Effector memory CD8-positive, alpha-beta T cell (primary cell): Measurements from ENCODE around the gene FOXD2.
"Not testable (repeated sequence)": the region's sequence is repeated elsewhere in the genome, so short reads cannot be mapped to it uniquely, and the experiment has no call there.

ENCODE experiments used
- ATAC-seq: fragments of 150-1000 bp; cut with Tn5 transposase; replicated peaks from 2 replicates; pipeline ENCODE4 v1.10.0; 2021; ENCODE audit warnings: mild to moderate bottlenecking, moderate library complexity
- DNase-seq, 3 experiments: peaks; one replicate each; pipeline ENCODE4 v3.0.0; 2021
- H3K27ac Mint-ChIP-seq, 2 donors: one replicate each; pipeline ENCODE4 v1.8.0; 2022; ENCODE audit warnings: mild to moderate bottlenecking in 2 of 2, mixed read lengths in 2 of 2, moderate library complexity in 2 of 2
- H3K27me3 Mint-ChIP-seq, 2 donors: one replicate each; pipeline ENCODE4 v1.8.0; 2022; ENCODE audit warnings: mixed read lengths in 2 of 2
- H3K36me3 Mint-ChIP-seq: one replicate; pipeline ENCODE4 v1.8.0; 2022; ENCODE audit warnings: mild to moderate bottlenecking, moderate library complexity, mixed read lengths; ENCODE audit not compliant: insufficient read depth
- H3K4me1 Mint-ChIP-seq, 2 donors: one replicate each; pipeline ENCODE4 v1.8.0; 2022; ENCODE audit warnings: low read depth in 2 of 2, mixed read lengths in 2 of 2
- H3K4me3 Mint-ChIP-seq, 2 donors: one replicate each; pipeline ENCODE4 v1.8.0; 2022; ENCODE audit warnings: mild to moderate bottlenecking in 2 of 2, mixed read lengths in 2 of 2, moderate library complexity in 2 of 2
- H3K9me3 Mint-ChIP-seq, 2 donors: one replicate each; pipeline ENCODE4 v1.8.0; 2022; ENCODE audit warnings: mixed read lengths in 2 of 2

Gene FOXD2

DNA sequence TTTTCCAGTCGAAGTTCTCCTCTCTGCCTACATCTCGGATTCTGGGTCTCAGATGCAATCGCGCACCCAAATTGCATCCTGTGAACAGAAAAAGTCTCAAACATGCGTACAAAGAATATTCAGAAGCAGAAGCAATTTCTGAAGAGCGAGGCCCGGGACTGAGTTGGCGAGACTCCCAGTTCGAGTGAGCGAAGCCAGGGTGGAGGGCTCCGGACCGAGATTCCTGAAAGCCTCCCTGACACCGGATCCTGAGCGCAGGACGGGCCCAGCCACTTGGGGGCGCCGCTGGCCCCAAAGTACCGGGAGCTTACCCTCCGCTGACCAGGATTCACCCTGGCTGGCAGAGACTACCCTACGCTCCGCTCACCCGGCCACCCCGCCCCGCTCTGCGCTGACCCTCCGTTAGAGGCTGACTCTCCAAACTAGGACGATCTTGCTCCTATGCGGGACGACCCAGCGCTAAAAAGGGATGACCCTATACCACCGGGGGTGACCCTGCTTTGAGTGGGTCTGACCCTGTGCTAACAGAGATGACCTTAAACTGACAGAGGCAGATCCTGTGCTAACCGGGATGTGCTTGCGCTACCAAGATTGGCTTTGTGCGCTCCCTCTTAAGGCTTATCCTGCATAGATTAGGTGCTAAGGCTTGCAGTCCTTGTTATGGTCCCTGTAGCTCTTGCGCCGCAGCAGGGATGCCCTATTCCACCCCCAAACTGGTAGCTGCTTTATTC, 12.1 kb downstream of the FOXD2 start:
- DNase-seq (no peak), ATAC-seq (no peak)
- H3K9me3 Mint-ChIP-seq: no peaks in the 10 kb centered on the region
- H3K27me3 Mint-ChIP-seq: peaks cover 4 to 58% of the 10 kb centered on the region in 2 donors
- peaks cover 4 to 12% of the 10 kb centered on the region in 2 donors for H3K4me1 Mint-ChIP-seq
- H3K36me3 Mint-ChIP-seq: peaks cover 4% of the 10 kb centered on the region
- H3K4me3 Mint-ChIP-seq: no peak overlapping the region
- H3K27ac Mint-ChIP-seq: no peak overlapping the region

DNA sequence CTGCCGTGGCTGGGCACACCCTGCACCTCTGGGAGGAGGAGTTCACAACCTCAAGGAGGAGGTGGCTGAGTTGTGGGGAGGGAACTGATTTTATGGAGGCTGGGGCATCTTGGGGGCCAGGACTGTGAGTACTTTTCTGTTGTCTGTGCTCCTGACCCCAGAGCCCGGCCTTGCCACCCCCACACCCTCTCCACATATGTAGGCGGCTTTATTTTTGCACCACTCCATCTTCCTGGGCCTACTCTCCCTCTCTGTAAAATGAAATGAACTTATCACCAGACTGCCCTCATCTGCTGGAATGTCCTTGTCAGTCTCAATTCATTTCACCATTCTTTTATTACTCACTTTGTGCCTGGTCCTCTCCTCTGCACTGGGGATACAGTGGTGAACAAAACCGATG, 12.8 kb downstream of the FOXD2 start:
- H3K4me3 Mint-ChIP-seq: no peak overlapping the region
- ATAC-seq (no peak), DNase-seq (no peak)
- no peaks in the 10 kb centered on the region for H3K9me3 Mint-ChIP-seq
- no peak overlapping the region for H3K27ac Mint-ChIP-seq
- H3K27me3 Mint-ChIP-seq: peaks cover 11 to 64% of the 10 kb centered on the region in 2 donors
- H3K4me1 Mint-ChIP-seq: peaks cover 0 to 9% of the 10 kb centered on the region in 2 donors
- peaks cover 4% of the 10 kb centered on the region for H3K36me3 Mint-ChIP-seq

DNA sequence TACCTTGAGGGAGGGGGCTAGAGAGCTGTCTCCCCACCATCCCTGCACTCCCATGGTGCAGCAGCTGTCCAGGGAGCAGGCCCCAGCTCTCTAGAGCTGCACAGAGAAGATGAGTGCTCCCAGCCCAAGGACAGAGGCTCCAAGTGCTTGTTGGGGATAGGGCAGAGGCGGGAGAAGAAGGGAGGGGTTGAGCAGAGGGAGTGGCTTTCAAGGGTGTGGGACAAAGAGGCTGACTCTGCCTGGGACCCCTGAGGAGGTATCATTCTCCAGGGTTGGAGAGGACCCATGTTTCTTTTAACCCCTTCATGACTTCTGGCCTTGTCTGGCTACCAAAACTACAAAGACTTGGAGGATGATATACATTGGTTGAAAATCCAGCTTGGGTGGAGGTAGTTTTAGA, 14.6 kb downstream of the FOXD2 start:
- DNase-seq: no peak
- Mint-ChIP-seq H3K4me1 (peaks cover 0 to 5% of the 10 kb centered on the region in 2 donors), H3K27me3 (peaks cover 29 to 81% of the 10 kb centered on the region in 2 donors), H3K27ac (no peak overlapping the region), H3K9me3 (no peaks in the 10 kb centered on the region), H3K4me3 (no peak overlapping the region), H3K36me3 (peaks cover under 1% of the 10 kb centered on the region)
- no peak for ATAC-seq

DNA sequence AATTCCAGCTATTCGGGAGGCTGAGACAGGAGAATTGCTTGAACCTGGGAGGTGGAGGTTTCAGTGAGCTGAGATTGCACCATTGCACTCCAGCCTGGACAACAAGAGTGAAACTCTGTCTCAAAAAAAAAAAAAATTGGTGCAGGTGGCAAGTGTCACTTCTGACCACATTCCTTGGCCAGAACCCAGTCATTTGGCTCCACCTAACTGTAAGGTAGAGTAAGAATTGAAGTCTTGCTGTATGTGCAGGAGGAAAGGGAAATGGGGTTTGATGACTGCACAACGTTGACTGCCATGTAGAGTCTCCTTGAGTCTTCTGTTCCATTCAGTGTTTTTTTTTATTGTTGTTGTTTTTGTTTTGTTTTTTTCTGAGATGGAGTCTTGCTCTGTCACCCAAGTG, 16.1 kb downstream of the FOXD2 start:
- not testable (repeated sequence) for H3K36me3 Mint-ChIP-seq, H3K27ac Mint-ChIP-seq, H3K4me3 Mint-ChIP-seq

DNA sequence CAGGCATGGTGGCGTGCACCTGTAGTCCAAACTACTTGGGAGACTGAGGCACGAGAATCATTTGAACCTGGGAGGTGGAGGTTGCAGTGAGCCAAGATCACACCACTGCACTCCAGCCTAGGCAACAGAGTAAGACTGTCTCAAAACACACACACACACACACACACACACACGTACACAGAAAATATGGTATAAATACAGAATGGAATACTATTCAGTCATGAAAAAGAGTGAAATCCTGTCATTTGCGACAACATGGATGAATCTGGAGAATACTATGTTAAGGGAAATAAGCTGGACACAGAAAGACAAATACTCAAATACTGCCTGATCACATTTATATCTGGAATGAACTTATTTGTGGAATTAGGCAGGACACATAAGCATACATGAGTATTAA, 18.4 kb downstream of the FOXD2 start:
- no peak overlapping the region for H3K4me3 Mint-ChIP-seq
- DNase-seq (no peak), ATAC-seq (no peak)
- H3K36me3 Mint-ChIP-seq: peaks cover 2% of the 10 kb centered on the region
- H3K9me3 Mint-ChIP-seq: no peaks in the 10 kb centered on the region
- H3K27ac Mint-ChIP-seq: no peak overlapping the region
- H3K4me1 Mint-ChIP-seq: no peaks in the 10 kb centered on the region
- H3K27me3 Mint-ChIP-seq: peaks cover 67 to 75% of the 10 kb centered on the region in 2 donors

More for the DNA sequence above, 16.1 kb downstream of the FOXD2 start:
- H3K9me3 Mint-ChIP-seq, H3K4me1 Mint-ChIP-seq, DNase-seq, ATAC-seq: not testable (repeated sequence)
- H3K27me3 Mint-ChIP-seq: peaks cover 44 to 82% of the 10 kb centered on the region in 2 donors

DNA sequence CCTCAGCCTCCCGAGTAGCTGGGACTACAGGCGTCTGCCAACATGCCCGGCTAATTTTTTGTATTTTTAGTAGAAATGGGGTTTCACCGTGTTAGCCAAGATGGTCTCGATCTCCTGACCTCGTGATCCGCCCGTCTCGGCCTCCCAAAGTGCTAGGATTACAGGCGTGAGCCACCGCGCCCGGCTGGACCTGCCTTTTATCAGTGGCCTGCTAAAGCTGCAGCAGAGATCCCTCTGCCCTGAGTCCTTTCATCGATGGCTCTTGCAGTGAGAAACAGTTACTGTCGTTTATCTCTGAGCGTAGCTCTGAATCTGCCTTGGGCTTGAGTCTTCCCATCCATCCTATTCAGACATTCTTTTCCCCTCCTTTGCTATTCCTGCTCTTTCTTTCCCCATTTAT, 19.7 kb downstream of the FOXD2 start:
- not testable (repeated sequence) for H3K4me1 Mint-ChIP-seq, H3K9me3 Mint-ChIP-seq, H3K36me3 Mint-ChIP-seq, H3K4me3 Mint-ChIP-seq, H3K27ac Mint-ChIP-seq, DNase-seq, ATAC-seq
- peaks cover 75 to 79% of the 10 kb centered on the region in 2 donors for H3K27me3 Mint-ChIP-seq

DNA sequence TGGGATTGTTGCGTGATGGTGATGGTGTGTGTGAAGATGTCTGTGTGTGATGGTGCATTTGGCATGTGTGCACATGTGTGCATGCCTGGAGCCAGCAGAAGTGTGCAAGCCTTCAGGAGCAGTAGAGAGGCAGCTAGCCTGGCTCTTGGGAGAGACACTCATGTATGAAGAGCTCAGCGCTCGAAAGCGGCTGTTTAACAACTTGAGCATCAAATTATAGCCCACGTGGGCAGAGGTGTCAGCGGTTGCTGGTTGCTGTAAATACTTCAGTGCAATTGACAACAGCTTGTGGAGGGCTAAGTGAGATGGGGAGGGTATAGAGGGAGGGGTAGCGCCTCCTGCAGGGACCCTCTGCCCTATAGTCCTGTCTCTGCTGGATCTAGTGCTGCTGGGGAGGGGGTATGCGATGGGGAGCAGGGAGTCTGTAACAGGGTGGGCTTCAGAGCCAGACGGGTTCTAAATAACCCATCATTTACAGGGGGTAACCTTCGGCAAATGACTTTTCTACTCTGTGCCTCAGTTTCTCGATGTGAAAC, 21.5 kb downstream of the FOXD2 start:
- H3K4me1 Mint-ChIP-seq: no peaks in the 10 kb centered on the region
- no peak for DNase-seq
- no peaks in the 10 kb centered on the region for H3K9me3 Mint-ChIP-seq
- no peak overlapping the region for H3K27ac Mint-ChIP-seq
- H3K36me3 Mint-ChIP-seq: peaks cover 2% of the 10 kb centered on the region
- no peak overlapping the region for H3K4me3 Mint-ChIP-seq
- no peak for ATAC-seq
- peaks cover 81 to 93% of the 10 kb centered on the region in 2 donors for H3K27me3 Mint-ChIP-seq

DNA sequence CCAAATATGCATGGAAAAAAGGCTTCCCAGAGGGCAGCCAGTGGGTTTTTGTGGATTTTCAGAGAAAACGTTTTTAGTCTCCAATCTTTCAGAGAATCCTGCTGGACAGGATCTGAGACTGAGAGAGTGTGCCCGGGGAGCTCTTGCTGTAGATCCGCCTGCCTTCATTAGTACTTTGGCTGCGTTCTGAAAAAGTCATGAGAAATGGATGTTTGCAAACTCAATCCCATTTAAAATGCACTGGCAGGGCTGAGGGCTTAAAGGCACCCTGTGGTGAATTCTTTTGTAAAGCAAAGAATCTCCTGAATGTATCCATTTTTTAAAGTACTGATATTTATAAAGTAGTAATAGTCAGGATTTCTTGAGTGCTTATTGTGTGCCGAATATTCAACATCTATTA, 22.2 kb downstream of the FOXD2 start:
- Mint-ChIP-seq H3K9me3 (no peaks in the 10 kb centered on the region), H3K27me3 (peaks cover 79 to 88% of the 10 kb centered on the region in 2 donors), H3K4me3 (no peak overlapping the region), H3K4me1 (no peaks in the 10 kb centered on the region), H3K27ac (no peak overlapping the region), H3K36me3 (peaks cover 2% of the 10 kb centered on the region)
- DNase-seq (no peak), ATAC-seq (no peak)

DNA sequence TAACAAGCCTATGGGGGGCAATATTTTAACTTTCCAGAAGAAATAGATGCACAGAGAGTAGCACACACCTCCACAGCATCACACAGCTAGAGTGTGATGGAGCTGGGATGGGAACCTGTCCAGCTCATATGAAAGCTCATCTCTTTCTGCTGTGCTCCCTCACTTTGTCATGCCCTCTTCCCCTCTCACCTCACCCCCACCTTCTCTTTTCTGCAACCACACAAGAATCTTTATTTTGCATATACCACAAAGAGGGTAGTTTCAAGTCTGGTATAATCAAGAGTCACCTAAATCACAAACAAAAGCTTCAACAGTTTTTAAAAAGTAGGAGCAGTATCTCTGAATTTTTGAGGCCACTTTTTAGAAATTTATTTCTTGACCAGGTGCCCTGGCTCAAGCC, 22.6 kb downstream of the FOXD2 start:
- DNase-seq (no peak), ATAC-seq (no peak)
- peaks cover 2% of the 10 kb centered on the region for H3K36me3 Mint-ChIP-seq
- H3K9me3 Mint-ChIP-seq: no peaks in the 10 kb centered on the region
- H3K27ac Mint-ChIP-seq: no peak overlapping the region
- no peak overlapping the region for H3K4me3 Mint-ChIP-seq
- no peaks in the 10 kb centered on the region for H3K4me1 Mint-ChIP-seq
- H3K27me3 Mint-ChIP-seq: peaks cover 75 to 83% of the 10 kb centered on the region in 2 donors

DNA sequence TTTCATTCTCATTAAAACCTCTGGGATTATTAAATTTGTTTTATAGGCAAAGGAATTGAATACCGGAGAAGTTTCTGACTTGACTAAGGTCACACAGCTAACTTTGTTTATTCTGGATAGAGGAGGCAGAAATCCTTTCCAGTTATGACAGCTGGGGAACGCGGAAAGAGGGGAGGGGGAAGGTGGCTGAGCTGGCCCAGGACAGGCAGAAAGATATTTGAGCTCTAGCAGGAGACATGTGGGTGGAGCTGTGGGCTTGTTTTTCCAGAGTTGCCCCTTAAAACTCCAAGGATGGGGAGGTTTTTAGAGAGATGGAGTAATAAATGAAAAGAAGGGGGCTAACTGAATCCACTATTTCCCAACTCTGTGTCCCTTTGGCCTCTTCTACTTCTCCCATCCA, 27.8 kb downstream of the FOXD2 start:
- H3K4me1 Mint-ChIP-seq: no peaks in the 10 kb centered on the region
- ATAC-seq: no peak
- no peak for DNase-seq
- no peak overlapping the region for H3K4me3 Mint-ChIP-seq
- no peaks in the 10 kb centered on the region for H3K9me3 Mint-ChIP-seq
- H3K36me3 Mint-ChIP-seq: no peaks in the 10 kb centered on the region
- H3K27ac Mint-ChIP-seq: no peak overlapping the region
- H3K27me3 Mint-ChIP-seq: peaks cover 32 to 51% of the 10 kb centered on the region in 2 donors

DNA sequence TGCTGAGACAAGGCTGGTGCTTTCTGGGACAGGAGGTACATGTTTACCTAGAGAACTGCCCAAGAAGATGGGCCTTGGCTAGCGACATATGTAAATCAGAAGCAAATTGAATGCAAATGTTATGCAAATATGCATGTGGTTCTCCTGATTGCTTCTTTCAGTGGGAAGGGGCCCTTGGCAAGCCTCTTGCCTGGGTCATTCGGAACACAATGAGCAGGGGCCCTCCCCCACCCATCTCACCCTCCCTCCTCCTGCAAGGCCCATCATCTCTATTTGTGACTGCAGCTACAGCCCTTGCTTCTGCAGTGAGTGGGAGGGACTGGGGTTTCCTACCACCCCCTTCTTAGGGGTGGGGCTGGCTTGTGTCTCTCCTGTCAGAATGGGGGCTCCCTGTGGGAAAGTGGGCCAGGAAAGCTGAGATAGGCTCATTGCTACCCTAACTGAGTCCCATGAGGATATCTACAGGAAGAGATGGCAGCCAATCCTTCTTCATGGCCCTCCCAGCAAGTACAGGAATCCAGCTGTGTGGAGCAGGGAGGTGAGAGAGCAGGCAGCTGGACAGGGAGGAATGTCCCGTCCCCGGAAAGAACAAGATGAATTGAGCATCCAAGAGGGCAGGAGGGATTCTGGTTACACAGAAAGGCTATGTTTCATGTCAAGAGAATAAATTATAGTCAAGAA, 31.0 kb downstream of the FOXD2 start:
- DNase-seq (no peak), ATAC-seq (no peak)
- no peaks in the 10 kb centered on the region for H3K36me3 Mint-ChIP-seq

DNA sequence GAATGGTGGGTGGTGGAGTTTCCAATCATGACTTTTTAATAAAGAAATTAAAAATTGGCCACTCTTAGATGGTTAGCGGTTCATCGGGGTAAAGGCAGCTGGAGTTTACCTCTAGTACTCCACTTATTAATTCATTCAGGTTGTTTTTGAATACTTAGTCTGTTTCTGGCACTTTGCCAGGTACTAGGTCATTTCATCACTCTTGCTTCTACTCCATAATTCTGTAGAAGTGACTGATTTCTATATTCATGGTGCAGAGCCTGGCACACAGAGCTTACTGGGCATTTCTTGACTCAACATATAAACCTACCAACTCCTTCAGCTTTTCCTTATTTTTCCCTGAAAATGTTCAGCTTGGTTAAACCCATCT, 31.5 kb downstream of the FOXD2 start:
- Mint-ChIP-seq H3K4me1 (no peaks in the 10 kb centered on the region), H3K27me3 (peaks cover 6 to 30% of the 10 kb centered on the region in 2 donors), H3K9me3 (no peaks in the 10 kb centered on the region), H3K27ac (no peak overlapping the region), H3K4me3 (no peak overlapping the region), H3K36me3 (no peaks in the 10 kb centered on the region)
- ATAC-seq: no peak
- DNase-seq: no peak

More for the DNA sequence above, 31.0 kb downstream of the FOXD2 start:
- H3K4me1 Mint-ChIP-seq: no peaks in the 10 kb centered on the region
- H3K4me3 Mint-ChIP-seq: no peak overlapping the region
- H3K9me3 Mint-ChIP-seq: no peaks in the 10 kb centered on the region
- H3K27ac Mint-ChIP-seq: no peak overlapping the region
- H3K27me3 Mint-ChIP-seq: peaks cover under 1 to 27% of the 10 kb centered on the region in 2 donors

DNA sequence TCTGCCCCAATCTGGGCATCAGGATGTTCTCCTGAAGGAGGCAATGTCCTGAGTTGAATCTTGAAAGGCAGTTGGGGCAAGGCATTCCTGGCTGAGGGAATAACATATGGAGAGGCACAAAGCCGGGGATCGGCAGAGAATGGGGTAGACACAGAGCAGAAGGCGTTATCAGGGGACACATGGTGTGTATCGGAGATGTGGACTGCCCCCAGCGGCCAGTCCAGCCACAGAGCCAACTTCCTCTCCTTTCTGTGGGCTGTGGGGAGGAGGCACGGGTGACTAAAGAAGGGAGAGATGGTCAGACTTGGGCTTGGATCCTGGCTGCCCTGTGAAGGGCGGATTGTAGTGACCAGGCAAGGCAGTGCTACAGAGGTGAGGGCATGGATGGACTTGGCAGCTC, 32.1 kb downstream of the FOXD2 start:
- Mint-ChIP-seq H3K9me3 (no peaks in the 10 kb centered on the region), H3K27ac (no peak overlapping the region), H3K4me1 (no peaks in the 10 kb centered on the region), H3K4me3 (no peak overlapping the region), H3K36me3 (no peaks in the 10 kb centered on the region), H3K27me3 (peaks cover 9 to 32% of the 10 kb centered on the region in 2 donors)
- ATAC-seq (no peak), DNase-seq (no peak)

DNA sequence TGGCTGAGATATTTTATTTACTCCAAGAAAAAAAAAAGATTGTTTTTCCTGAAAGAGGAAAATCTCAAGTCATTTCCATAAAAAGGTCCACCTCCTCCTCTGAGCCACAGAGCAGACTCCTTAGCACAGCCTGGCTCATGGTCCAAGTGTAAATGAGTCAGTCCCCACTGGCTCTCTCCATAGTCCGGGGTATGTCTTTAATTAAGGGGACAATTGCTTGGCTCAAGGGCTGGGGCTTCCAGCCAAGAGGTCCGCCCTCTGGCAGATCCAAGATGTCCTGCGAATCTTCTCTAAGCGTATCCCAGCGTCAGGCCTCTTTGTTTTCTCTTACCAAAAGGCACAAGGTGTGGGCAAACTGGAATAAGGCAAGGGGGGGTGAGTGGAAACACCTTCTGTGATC, 33.3 kb downstream of the FOXD2 start:
- Mint-ChIP-seq H3K9me3 (no peaks in the 10 kb centered on the region), H3K4me3 (no peak overlapping the region), H3K4me1 (no peaks in the 10 kb centered on the region), H3K27ac (no peak overlapping the region), H3K36me3 (no peaks in the 10 kb centered on the region), H3K27me3 (peaks cover 9 to 32% of the 10 kb centered on the region in 2 donors)
- no peak for DNase-seq
- ATAC-seq: no peak
